PC-9 (cell line): ENCODE results near the gene PARP16. TPM values are rescaled to one million over a fixed set of nuclear protein-coding genes. Genes with fewer than 3 reads are reported as not detected.

Experiments used
- BruUV-seq: library from RNA; stranded (reverse); fragments of 400-500 nt; replicated peaks from 2 replicates; lab custom pipeline; 2021; lab: Mats Ljungman, UMichigan
- CTCF ChIA-PET: fragments of 300-600 bp; sonication (Branson Sonifier 250); formaldehyde crosslinking; loops from one replicate; lab custom pipeline; 2022; ENCODE audit warnings: antibody characterized with exemption; lab: Charles Lee
- POLR2A ChIA-PET: fragments of 300-600 bp; sonication (Branson Sonifier 250); formaldehyde crosslinking; loops from one replicate; lab custom pipeline; 2022; ENCODE audit warnings: antibody characterized with exemption; ENCODE audit not compliant: unreplicated experiment; lab: Charles Lee
- DNase-seq, 2 experiments: peaks; one replicate each; pipeline versions ENCODE4 v3.0.0 to v3.0.0-alpha.2; 2015 to 2022; ENCODE audit warnings: mixed read lengths in 1 of 2
- H2AFZ ChIP-seq: fragments of 200-600 bp; sonication (generic); 2 replicates; pipeline ENCODE4 v1.8.1; 2017; ENCODE audit warnings: antibody characterized with exemption
- H3F3A ChIP-seq: fragments of 200-600 bp; sonication (generic); 2 replicates; pipeline ENCODE4 v1.8.1; 2017; ENCODE audit warnings: antibody characterized with exemption, mild to moderate bottlenecking, low read depth; ENCODE audit not compliant: insufficient read depth
- H3K27ac ChIP-seq: fragments of 200-600 bp; sonication (generic); 2 replicates; pipeline ENCODE4 v1.6.1; 2016; ENCODE audit warnings: mixed run types
- H3K27me3 ChIP-seq: fragments of 200-600 bp; sonication (generic); 2 replicates; pipeline ENCODE4 v1.6.1; 2016; ENCODE audit warnings: low read depth, mixed run types; ENCODE audit not compliant: insufficient read depth
- H3K36me3 ChIP-seq: fragments of 200-600 bp; sonication (generic); 2 replicates; pipeline ENCODE4 v1.6.1; 2016; ENCODE audit warnings: low read depth, mixed run types
- H3K4me1 ChIP-seq: fragments of 200-600 bp; sonication (generic); replicated peaks from 2 replicates; pipeline ENCODE4 v1.6.1; 2016; ENCODE audit warnings: mixed run types; ENCODE audit not compliant: insufficient read depth
- H3K4me2 ChIP-seq: fragments of 200-600 bp; sonication (generic); 2 replicates; pipeline ENCODE4 v1.6.1; 2017; ENCODE audit warnings: mixed run types
- H3K4me3 ChIP-seq: fragments of 200-600 bp; sonication (generic); 2 replicates; pipeline ENCODE4 v1.6.1; 2016; ENCODE audit warnings: mixed run types
- H3K79me2 ChIP-seq: fragments of 200-600 bp; sonication (generic); 2 replicates; pipeline ENCODE4 v1.6.1; 2017; ENCODE audit warnings: low read depth, mixed run types
- H3K9me2 ChIP-seq: fragments of 200-600 bp; sonication (generic); 2 replicates; pipeline ENCODE4 v1.8.1; 2017; ENCODE audit warnings: mild to moderate bottlenecking; ENCODE audit not compliant: insufficient read depth
- H3K9me3 ChIP-seq: fragments of 200-600 bp; sonication (generic); 2 replicates; pipeline ENCODE4 v1.8.1; 2016; ENCODE audit warnings: low read depth; ENCODE audit not compliant: insufficient read depth
- H4K20me1 ChIP-seq: fragments of 200-600 bp; sonication (generic); 2 replicates; pipeline ENCODE4 v1.8.1; 2017; ENCODE audit not compliant: insufficient read depth
- EZH2 ChIP-seq: fragments of 200-600 bp; sonication (generic); IDR thresholded peaks from 2 replicates; pipeline ENCODE4 v1.8.0; 2017; ENCODE audit warnings: antibody characterized with exemption, low read depth
- intact Hi-C: fragments of 100-400 bp; cut with micrococcal nuclease; formaldehyde crosslinking; loops from one replicate; pipeline ENCODE4 v1.10.0; 2022; ENCODE audit not compliant: unreplicated experiment
- total RNA-seq: library from RNA; stranded (reverse); gene quantifications from 2 replicates; pipeline ENCODE4 v1.2.3, GENCODE V29; 2021
- TF ChIP-seq, protein P1 (sequence below): fragments of 200-600 bp; sonication (generic); conservative IDR thresholded peaks from 2 replicates; pipeline ENCODE4 v1.6.1; 2017; ENCODE audit warnings: mixed run types, antibody characterized with exemption, mild to moderate bottlenecking, moderate library complexity

PARP16 gene
- total RNA-seq, 1 experiment from 2014 or later, result 12.3 TPM

DNA sequence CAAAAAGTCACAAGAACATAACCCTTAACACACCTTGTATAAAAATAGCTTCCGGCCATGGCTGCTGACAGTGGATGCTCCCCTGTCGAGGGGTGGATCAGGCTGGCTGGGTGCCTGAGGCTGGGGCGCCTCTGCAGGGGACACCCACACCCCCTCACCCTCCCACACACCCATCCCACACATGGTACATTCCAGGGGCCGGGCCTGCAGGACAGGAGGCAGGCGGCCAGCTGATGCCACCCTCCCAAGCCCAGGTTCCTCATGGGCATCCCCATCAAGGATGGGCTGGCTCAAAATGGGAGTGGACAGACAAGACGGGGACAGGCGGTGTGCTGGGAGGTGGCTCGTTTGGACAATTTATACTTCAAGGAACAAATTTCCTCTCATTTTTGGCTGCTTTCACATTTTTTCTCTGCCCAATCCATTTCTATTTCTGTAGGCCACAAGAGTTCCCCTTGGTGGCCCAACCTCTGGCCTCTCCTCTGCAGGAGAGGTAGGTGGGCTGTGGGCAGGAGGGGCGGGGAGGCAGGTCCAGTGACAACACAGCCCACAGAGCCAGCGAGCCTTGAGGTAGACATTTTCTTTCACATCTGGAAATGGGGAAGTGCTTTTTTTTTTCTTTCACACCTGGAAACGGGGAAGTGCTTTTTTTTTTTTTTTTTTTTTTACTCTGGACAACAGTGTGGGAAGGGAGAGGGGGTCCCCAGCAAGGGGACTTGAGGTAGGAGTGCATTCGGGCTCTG lies 41.1 kb upstream of the PARP16 start:
- no peak overlapping the region for H2AFZ ChIP-seq
- no peaks in the 10 kb centered on the region for H3K4me1 ChIP-seq
- H4K20me1 ChIP-seq, result no peaks in the 10 kb centered on the region
- ChIA-PET CTCF (interaction anchor here (0.7 kb wide), 2 partner anchors 14 to 620 kb away, joined by 3 to 4 read pairs; no protein-coding TSS in a partner anchor), POLR2A (no interaction called here)
- H3K4me3 ChIP-seq, result no peak overlapping the region
- no peaks in the 10 kb centered on the region; the same call in 1 of the 2 replicates for H3K27me3 ChIP-seq
- H3K79me2 ChIP-seq, result no peaks in the 10 kb centered on the region
- no peak for TF ChIP-seq EZH2
- TF ChIP-seq, protein P1, sequence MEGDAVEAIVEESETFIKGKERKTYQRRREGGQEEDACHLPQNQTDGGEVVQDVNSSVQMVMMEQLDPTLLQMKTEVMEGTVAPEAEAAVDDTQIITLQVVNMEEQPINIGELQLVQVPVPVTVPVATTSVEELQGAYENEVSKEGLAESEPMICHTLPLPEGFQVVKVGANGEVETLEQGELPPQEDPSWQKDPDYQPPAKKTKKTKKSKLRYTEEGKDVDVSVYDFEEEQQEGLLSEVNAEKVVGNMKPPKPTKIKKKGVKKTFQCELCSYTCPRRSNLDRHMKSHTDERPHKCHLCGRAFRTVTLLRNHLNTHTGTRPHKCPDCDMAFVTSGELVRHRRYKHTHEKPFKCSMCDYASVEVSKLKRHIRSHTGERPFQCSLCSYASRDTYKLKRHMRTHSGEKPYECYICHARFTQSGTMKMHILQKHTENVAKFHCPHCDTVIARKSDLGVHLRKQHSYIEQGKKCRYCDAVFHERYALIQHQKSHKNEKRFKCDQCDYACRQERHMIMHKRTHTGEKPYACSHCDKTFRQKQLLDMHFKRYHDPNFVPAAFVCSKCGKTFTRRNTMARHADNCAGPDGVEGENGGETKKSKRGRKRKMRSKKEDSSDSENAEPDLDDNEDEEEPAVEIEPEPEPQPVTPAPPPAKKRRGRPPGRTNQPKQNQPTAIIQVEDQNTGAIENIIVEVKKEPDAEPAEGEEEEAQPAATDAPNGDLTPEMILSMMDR, result no peak
- H3K4me2 ChIP-seq, result no peak overlapping the region
- no peaks in the 10 kb centered on the region for H3F3A ChIP-seq
- intact Hi-C loops, result no loop called here
- no peak overlapping the region for H3K27ac ChIP-seq
- no peaks in the 10 kb centered on the region for H3K9me3 ChIP-seq
- no TSS peak for BruUV-seq
- DNase-seq, result no peak
- H3K36me3 ChIP-seq, result no peaks in the 10 kb centered on the region
- H3K9me2 ChIP-seq, result no peaks in the 10 kb centered on the region

DNA sequence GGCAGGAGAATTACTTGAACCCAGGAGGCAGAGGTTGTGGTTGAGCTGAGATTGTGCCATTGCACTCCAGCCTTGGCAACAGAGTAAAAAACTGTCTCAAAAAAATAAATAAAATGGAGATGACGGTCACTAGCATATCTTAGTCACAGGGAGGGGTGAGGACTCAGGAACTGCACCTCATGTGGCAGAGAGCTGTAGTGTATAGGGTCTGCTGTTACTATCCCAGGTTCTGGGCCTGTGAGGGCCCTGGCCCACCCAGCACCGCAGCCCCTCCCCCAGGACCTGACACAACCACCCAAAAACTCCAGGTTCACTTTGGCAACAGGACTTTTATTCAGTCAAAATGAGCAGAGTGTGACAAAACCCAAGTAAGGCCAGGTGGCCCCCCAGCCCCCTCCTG lies 40.1 kb upstream of the PARP16 start:
- TF ChIP-seq, protein P1, result no peak
- no peak for TF ChIP-seq EZH2
- Histone ChIP-seq H4K20me1 (no peaks in the 10 kb centered on the region), H3K27me3 (no peaks in the 10 kb centered on the region; the same call in 1 of the 2 replicates), H3K4me1 (no peaks in the 10 kb centered on the region), H2AFZ (no peak overlapping the region), H3K36me3 (no peaks in the 10 kb centered on the region), H3K4me3 (no peak overlapping the region), H3K4me2 (no peak overlapping the region), H3F3A (no peaks in the 10 kb centered on the region), H3K9me3 (no peaks in the 10 kb centered on the region), H3K27ac (no peak overlapping the region), H3K79me2 (no peaks in the 10 kb centered on the region), H3K9me2 (no peaks in the 10 kb centered on the region)
- intact Hi-C loops, result no loop called here
- BruUV-seq, result no TSS peak
- DNase-seq, result no peak
- POLR2A ChIA-PET, result no interaction called here
- CTCF ChIA-PET, result interaction anchor here (0.7 kb wide), 1 partner anchor 13 kb away, joined by 3 read pairs; no protein-coding TSS in a partner anchor

DNA sequence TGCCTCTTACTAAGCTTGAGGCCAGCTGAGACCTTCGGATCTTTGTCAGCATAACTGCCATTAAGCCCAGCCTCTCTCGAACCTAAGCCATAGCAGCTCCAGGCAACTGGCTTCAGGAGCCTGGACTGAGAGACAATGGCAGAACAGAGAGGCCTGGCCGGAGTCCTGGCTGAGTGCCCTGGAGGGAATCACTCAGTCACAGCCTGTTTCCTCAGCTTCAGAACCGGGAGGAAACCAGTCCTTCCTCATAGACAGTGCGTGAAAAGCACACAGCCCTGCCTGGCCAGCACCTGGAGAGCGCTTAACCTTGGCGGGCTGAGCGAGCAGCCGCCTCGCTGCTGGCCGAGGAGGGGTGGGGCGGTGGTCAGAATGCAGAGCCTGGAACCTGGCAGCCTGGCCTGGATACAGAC lies 39.4 kb upstream of the PARP16 start:
- POLR2A ChIA-PET, result no interaction called here
- intact Hi-C loops, result no loop called here
- H3K4me2 ChIP-seq, result no peak overlapping the region

More for the DNA sequence above, 39.4 kb upstream of the PARP16 start:
- no peaks in the 10 kb centered on the region for H3K79me2 ChIP-seq
- no peaks in the 10 kb centered on the region for H3K4me1 ChIP-seq
- H3K4me3 ChIP-seq, result no peak overlapping the region
- H3K9me2 ChIP-seq, result no peaks in the 10 kb centered on the region
- no peaks in the 10 kb centered on the region for H4K20me1 ChIP-seq
- no peak overlapping the region for H3K27ac ChIP-seq
- H3K9me3 ChIP-seq, result no peaks in the 10 kb centered on the region
- no TSS peak for BruUV-seq
- TF ChIP-seq, protein P1, result no peak
- no peak for TF ChIP-seq EZH2
- H2AFZ ChIP-seq, result no peak overlapping the region
- no peaks in the 10 kb centered on the region; the same call in 1 of the 2 replicates for H3K27me3 ChIP-seq
- DNase-seq, result peak in 1 of 2 experiments; percentile 43
- CTCF ChIA-PET, result interaction anchor here (0.6 to 0.7 kb wide), 3 partner anchors 9 to 60 kb away, joined by 6 to 9 read pairs (median 6); no protein-coding TSS in a partner anchor
- no peaks in the 10 kb centered on the region for H3F3A ChIP-seq
- no peaks in the 10 kb centered on the region for H3K36me3 ChIP-seq
